ENCODE results near the gene DENND4B. TPM values are rescaled to one million over a fixed set of nuclear protein-coding genes. Genes with fewer than 3 reads are reported as not detected.

DENND4B gene
- total RNA-seq, 1 experiment from 2014 or later = 66.6 TPM

- no TSS peak for BruUV-seq (replicated peaks)
- Histone ChIP-seq H3K27ac (ENCODE audit: low read depth, low read length, poor library complexity, severe bottlenecking) (no peak overlapping the region), H3K4me3 (ENCODE audit: low read depth, low read length, poor library complexity, severe bottlenecking) (no peak overlapping the region), H3K9me3 (ENCODE audit: low read depth, low read length, poor library complexity, severe bottlenecking) (no peaks in the 10 kb centered on the region), H3K27me3 (replicated peaks; ENCODE audit: insufficient read depth, low read depth, low read length, poor library complexity) (no peaks in the 10 kb centered on the region), H3K36me3 (ENCODE audit: insufficient read depth, low read length, poor library complexity, severe bottlenecking) (no peaks in the 10 kb centered on the region), H3K4me1 (ENCODE audit: insufficient read depth, low read length, poor library complexity, severe bottlenecking) (peaks cover 23% of the 10 kb centered on the region)
- CTCF ChIA-PET = no interaction called here
- no peak for DNase-seq (ENCODE audit: low spot score)
- POLR2A ChIA-PET (ENCODE audit: low non-redundant PET) = no interaction called here
- TF ChIP-seq CTCF (conservative IDR thresholded peaks at IDR 0.05; ENCODE audit: low read depth, low read length) = no peak
- TF ChIP-seq EZH2 (IDR thresholded peaks at IDR 0.05; ENCODE audit: borderline replicate concordance, low read depth, low read length, poor library complexity, severe bottlenecking) = no peak
- intact Hi-C loops (cut with micrococcal nuclease; ENCODE audit: unreplicated experiment) = no loop called here
Observed at GRCh38 chr1:153886127-153886526, 60.4 kb downstream of the DENND4B start.

- CTCF ChIA-PET = no interaction called here
Observed at GRCh38 chr1:153883223-153883622, 63.3 kb downstream of the DENND4B start.

GRCh38 chr1:153882296-153882912 lies 64.1 kb downstream of the DENND4B start:
- Histone ChIP-seq H3K4me1 (ENCODE audit: insufficient read depth, low read length, poor library complexity, severe bottlenecking) (peaks cover 32% of the 10 kb centered on the region), H3K9me3 (ENCODE audit: low read depth, low read length, poor library complexity, severe bottlenecking) (no peaks in the 10 kb centered on the region), H3K27me3 (replicated peaks; ENCODE audit: insufficient read depth, low read depth, low read length, poor library complexity) (no peaks in the 10 kb centered on the region), H3K27ac (ENCODE audit: low read depth, low read length, poor library complexity, severe bottlenecking) (peak overlapping the region; percentile 67), H3K4me3 (ENCODE audit: low read depth, low read length, poor library complexity, severe bottlenecking) (peak overlapping the region; percentile 42), H3K36me3 (ENCODE audit: insufficient read depth, low read length, poor library complexity, severe bottlenecking) (no peaks in the 10 kb centered on the region)
- intact Hi-C loops (cut with micrococcal nuclease; ENCODE audit: unreplicated experiment) = no loop called here
- ChIA-PET POLR2A (ENCODE audit: low non-redundant PET) (interaction anchor here (0.6 kb wide), 1 partner anchor 1116 kb away, joined by 5 read pairs; no protein-coding TSS in a partner anchor), CTCF (no interaction called here)
- BruUV-seq (replicated peaks) = no TSS peak
- DNase-seq (ENCODE audit: low spot score) = no peak
- TF ChIP-seq EZH2 (IDR thresholded peaks at IDR 0.05; ENCODE audit: borderline replicate concordance, low read depth, low read length, poor library complexity, severe bottlenecking) (no peak), CTCF (conservative IDR thresholded peaks at IDR 0.05; ENCODE audit: low read depth, low read length) (no peak)

More at GRCh38 chr1:153883223-153883622, 63.3 kb downstream of the DENND4B start:
- H3K4me3 ChIP-seq (ENCODE audit: low read depth, low read length, poor library complexity, severe bottlenecking) = no peak overlapping the region
- no peak for DNase-seq (ENCODE audit: low spot score)
- H3K27me3 ChIP-seq (replicated peaks; ENCODE audit: insufficient read depth, low read depth, low read length, poor library complexity) = no peaks in the 10 kb centered on the region
- H3K9me3 ChIP-seq (ENCODE audit: low read depth, low read length, poor library complexity, severe bottlenecking) = no peaks in the 10 kb centered on the region
- TF ChIP-seq CTCF (conservative IDR thresholded peaks at IDR 0.05; ENCODE audit: low read depth, low read length) (no peak), EZH2 (IDR thresholded peaks at IDR 0.05; ENCODE audit: borderline replicate concordance, low read depth, low read length, poor library complexity, severe bottlenecking) (no peak)
- H3K36me3 ChIP-seq (ENCODE audit: insufficient read depth, low read length, poor library complexity, severe bottlenecking) = no peaks in the 10 kb centered on the region
- no TSS peak for BruUV-seq (replicated peaks)
- H3K27ac ChIP-seq (ENCODE audit: low read depth, low read length, poor library complexity, severe bottlenecking) = peak overlapping the region; percentile 15
- POLR2A ChIA-PET (ENCODE audit: low non-redundant PET) = no interaction called here
- H3K4me1 ChIP-seq (ENCODE audit: insufficient read depth, low read length, poor library complexity, severe bottlenecking) = peaks cover 32% of the 10 kb centered on the region
- intact Hi-C loops (cut with micrococcal nuclease; ENCODE audit: unreplicated experiment) = no loop called here

Measured in A673 (cell line).